NB4 (cell line): ENCODE results near the gene BNIP3.

Source experiments
- DNase-seq: peaks from one replicate; pipeline ENCODE4 v3.0.0; 2010; ENCODE audit warnings: low read depth
- H3K4me3 ChIP-seq: one replicate; pipeline ENCODE4 v1.5.1; 2011; ENCODE audit warnings: mild to moderate bottlenecking, low read depth, low read length, moderate library complexity
- CTCF ChIP-seq: IDR thresholded peaks from one replicate; pipeline ENCODE4 v1.5.1; 2012; ENCODE audit warnings: low read depth, low read length
- MAX ChIP-seq: IDR thresholded peaks from 2 replicates; pipeline ENCODE4 v1.6.1; 2011; ENCODE audit warnings: low read depth, low read length
- MYC ChIP-seq: IDR thresholded peaks from 2 replicates; pipeline ENCODE4 v1.6.1; 2011; ENCODE audit warnings: low read depth, low read length
- POLR2A ChIP-seq: IDR thresholded peaks from 2 replicates; pipeline ENCODE4 v1.6.1; 2011; ENCODE audit warnings: mild to moderate bottlenecking; ENCODE audit not compliant: insufficient read length; ENCODE audit errors: extremely low read depth

BNIP3 gene

GRCh38 chr10:131963811-131964210 lies 17.9 kb downstream of the BNIP3 start:
- H3K4me3 ChIP-seq: peak overlapping the region; percentile 40
- DNase-seq: peak; percentile 55
- no peak for TF ChIP-seq MYC
- TF ChIP-seq MAX: no peak
- TF ChIP-seq POLR2A: no peak
- no peak for TF ChIP-seq CTCF

- no peak for TF ChIP-seq POLR2A
- TF ChIP-seq CTCF: no peak
- no peak for TF ChIP-seq MYC
- peak overlapping the region; percentile 40 for H3K4me3 ChIP-seq
- peak; percentile 81 for DNase-seq
These were observed 18.4 kb downstream of the BNIP3 start for GRCh38 chr10:131963350-131963749.

GRCh38 chr10:131961777-131962662 lies 19.7 kb downstream of the BNIP3 start:
- TF ChIP-seq POLR2A: no peak
- TF ChIP-seq MAX: no peak
- no peak for TF ChIP-seq CTCF
- no peak; the same call in 1 of the 2 replicates for TF ChIP-seq MYC
- peak; percentile 62 for DNase-seq
- peak overlapping the region; percentile 54 for H3K4me3 ChIP-seq

GRCh38 chr10:131961047-131961776 lies 20.5 kb downstream of the BNIP3 start:
- peak overlapping the region; percentile 14 for H3K4me3 ChIP-seq
- TF ChIP-seq POLR2A (no peak), CTCF (no peak), MYC (no peak), MAX (no peak)
- no peak for DNase-seq

GRCh38 chr10:131960631-131961046 lies 21.1 kb downstream of the BNIP3 start:
- DNase-seq: no peak
- H3K4me3 ChIP-seq: no peak overlapping the region
- TF ChIP-seq MAX (no peak), CTCF (no peak), MYC (no peak), POLR2A (no peak)
